GM10266 (cell line): ENCODE data around the gene CDKL1.

Source experiments
- DNase-seq: peaks from one replicate; pipeline ENCODE4 v3.0.0; 2012; ENCODE audit errors: extremely low spot score
- TF ChIP-seq, protein P1 (sequence below): IDR thresholded peaks from 2 replicates; pipeline ENCODE4 v1.5.1; 2012; ENCODE audit warnings: mild to moderate bottlenecking, low read depth; ENCODE audit not compliant: control insufficient read depth, insufficient read depth; ENCODE audit errors: missing control alignments

The CDKL1 gene

DNA sequence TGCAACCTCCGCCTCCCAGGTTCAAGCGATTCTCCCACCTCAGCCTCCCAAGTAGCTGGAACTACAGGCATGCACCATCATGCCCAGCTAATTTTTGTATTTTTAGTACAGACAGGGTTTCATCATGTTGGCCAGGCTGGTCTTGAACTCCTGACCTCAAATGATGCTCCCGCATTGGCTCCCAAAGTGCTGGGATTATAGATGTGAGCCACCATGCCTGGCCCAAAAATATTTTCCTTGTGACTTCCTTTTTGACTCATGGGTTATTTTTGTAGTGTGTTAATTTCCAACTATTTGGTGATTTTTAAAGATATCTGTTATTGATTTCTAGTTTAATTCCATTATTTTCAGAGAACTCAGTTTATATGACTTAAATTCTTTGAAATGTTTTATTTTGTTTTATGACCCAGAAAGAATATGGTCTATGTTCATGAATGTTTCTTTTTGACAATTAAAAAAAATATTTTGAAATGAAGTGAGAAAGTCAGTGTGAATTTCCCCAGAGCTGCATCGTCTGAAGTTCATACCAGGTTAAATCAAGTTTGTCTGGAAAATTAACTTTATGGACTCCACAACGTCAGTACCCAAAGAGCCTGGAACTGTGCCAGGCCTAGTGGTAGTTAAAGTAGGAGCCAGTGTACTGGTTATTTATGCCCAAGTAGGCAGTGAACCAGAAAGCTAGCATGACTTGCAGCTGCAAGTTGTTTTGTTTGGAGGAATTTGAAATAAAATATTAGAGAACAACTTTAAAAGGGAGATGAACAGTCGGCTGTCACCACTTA is 2.8 kb upstream of the CDKL1 start:
- TF ChIP-seq, protein P1, sequence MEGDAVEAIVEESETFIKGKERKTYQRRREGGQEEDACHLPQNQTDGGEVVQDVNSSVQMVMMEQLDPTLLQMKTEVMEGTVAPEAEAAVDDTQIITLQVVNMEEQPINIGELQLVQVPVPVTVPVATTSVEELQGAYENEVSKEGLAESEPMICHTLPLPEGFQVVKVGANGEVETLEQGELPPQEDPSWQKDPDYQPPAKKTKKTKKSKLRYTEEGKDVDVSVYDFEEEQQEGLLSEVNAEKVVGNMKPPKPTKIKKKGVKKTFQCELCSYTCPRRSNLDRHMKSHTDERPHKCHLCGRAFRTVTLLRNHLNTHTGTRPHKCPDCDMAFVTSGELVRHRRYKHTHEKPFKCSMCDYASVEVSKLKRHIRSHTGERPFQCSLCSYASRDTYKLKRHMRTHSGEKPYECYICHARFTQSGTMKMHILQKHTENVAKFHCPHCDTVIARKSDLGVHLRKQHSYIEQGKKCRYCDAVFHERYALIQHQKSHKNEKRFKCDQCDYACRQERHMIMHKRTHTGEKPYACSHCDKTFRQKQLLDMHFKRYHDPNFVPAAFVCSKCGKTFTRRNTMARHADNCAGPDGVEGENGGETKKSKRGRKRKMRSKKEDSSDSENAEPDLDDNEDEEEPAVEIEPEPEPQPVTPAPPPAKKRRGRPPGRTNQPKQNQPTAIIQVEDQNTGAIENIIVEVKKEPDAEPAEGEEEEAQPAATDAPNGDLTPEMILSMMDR: no peak
- no peak for DNase-seq

DNA sequence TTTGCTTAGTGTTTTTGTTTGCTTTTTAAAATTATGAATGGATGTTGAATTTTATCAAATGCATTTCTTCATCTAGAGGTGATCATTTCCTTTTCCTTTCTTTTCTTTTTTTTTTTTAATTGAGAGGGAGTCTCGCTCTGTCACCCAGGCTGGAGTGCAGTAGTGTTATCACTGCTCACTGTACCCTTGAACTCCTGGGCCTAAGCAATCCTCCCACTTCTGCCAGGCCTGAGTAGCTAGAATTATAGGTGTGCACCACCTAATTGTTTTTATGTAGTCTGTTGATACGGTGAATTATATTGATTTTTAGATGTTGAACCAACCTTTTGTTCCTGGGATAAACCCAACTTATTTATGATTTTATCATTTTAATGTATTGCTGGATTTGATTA is 1.5 kb upstream of the CDKL1 start:
- TF ChIP-seq, protein P1: no peak
- DNase-seq: no peak

DNA sequence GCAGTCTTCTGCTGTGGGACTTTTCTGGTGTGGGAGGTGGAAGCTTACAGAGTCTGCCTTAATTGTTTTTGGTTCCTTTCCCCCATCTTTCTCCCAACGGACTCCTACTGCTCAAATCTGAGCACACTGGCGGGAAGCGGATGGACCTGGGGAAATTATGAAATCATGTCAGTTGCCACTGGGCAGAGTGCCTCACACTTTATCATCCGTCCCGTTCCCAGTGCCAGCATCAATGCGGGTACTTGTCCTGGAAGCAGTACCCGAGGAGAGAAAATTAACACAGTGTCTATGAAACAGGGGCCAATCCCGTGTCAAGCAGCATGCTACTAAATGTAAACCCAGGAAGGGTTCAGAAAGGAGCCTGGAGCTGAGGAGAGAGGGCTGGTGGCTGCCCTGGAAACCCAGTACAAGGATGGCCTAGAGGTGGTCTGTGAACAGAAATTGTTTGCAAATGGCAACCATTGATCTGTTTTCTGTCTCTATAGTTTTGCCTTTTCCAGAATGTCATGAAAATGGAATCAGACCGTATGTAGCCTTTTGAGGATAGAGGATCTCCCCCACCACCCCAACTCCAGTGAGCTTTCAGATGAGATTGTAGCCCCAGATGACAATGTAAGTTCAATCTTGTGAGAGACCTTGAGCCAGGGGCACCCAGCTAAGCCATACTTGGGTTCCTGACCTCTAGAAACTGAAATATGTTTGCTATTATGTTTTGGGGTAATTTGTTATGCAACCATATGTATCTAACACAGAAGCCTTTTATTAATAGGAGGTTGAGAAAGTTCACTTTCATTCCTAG is 908 bp upstream of the CDKL1 start:
- no peak for DNase-seq
- TF ChIP-seq, protein P1: no peak

DNA sequence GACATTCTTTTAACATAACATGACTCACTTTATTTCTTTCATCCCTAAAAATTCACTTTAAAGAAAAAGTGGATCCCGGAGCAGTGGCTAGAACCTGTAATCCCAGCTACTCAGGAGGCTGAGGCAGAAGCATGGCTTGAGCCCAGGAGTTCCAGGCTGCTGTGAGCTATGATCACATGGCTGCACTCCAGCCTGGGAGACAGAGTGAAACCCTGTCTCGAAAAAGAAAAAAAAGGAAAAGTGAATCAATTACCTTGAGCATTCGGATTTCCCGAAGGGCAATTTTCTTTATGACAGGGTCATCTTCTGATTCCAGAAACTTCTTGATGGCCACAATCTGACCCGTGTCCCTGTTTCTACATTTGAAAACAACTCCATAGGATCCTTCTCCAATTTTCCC is 1.2 kb downstream of the CDKL1 start:
- TF ChIP-seq, protein P1: no peak
- no peak for DNase-seq

DNA sequence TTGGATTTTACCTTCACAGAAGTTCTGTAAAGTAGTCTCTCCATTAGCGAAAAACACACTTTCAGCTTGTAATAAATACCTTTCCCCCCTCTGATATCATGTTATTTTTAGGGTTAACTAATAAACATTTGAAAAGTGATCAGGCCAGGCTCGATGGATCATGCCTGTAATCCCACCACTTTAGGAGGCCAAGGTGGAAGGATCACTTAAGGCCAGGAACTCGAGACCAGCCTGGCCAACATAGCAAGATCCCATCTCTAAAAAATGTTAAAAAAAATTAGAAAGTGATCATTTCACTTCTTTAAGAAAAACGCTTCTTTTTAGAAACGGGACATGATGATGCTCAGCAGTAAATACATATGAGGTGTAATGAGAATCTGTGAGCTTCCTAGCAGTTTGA is 2.0 kb downstream of the CDKL1 start:
- TF ChIP-seq, protein P1: no peak
- no peak for DNase-seq

DNA sequence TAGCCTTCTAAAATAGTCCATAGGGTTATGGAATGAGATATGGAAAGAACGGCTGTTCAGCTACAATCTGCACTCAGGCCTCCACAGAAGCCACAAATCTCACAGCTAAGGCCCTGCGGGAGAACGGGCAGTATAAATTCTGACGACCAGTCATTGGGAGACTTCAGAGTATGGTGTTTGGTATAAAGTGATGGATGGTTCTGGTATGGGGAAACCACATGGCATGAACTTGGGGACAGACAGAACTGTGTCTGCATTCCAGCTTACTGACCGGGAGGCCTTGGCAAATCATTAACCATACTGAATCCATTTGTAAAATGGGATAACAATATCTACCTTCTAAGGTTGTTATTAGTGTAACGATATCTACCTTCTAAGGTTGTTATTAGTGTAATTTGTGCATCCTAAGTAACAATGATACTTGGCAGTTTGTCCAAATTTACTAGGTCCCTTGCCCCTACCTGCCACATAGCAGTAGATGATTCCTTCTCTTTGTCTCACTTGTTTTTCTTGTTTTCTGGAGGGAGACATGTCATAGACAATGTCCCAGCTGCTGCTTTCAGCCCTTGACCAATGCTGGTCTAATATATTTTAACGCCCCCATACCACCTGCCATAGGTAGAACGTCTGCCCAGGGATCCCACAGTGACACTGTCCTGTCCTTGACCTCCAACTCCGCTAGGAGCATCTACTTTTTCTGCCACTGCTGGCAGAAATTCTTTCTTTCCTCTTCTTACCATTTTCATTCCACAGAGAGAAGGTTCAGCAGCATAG is 6.8 kb downstream of the CDKL1 start:
- TF ChIP-seq, protein P1: no peak
- DNase-seq: no peak
